Caki2 (cell line): Measurements from ENCODE around the gene ARL1. TPM values are rescaled to one million over a fixed set of nuclear protein-coding genes. Genes with fewer than 3 reads are reported as not detected.

Experiments used
- DNase-seq: peaks from one replicate; pipeline ENCODE4 v3.0.0-alpha.2; 2015; ENCODE audit warnings: low read depth
- in situ Hi-C: cut with HindIII; loops from 2 replicates; pipeline ENCODE4 v1.10.0; 2016; ENCODE audit warnings: low sequenced_read_pairs, low pct_unique_long_range_greater_than_20kb, mixed read lengths
- total RNA-seq: library from RNA; depleted of rRNA; stranded (reverse); fragments of >200 nt; shearing (Covaris generic); gene quantifications from 2 replicates; pipeline ENCODE4 v1.2.3, GENCODE V29; 2014; ENCODE audit warnings: low replicate concordance; rRNA removed

Gene ARL1
- total RNA-seq, 1 experiment from 2014 or later, result 107 TPM

GRCh38 chr12:101351682-101352081, 55.9 kb downstream of the ARL1 start:
- in situ Hi-C loops, result no loop called here
- DNase-seq, result no peak

DNA sequence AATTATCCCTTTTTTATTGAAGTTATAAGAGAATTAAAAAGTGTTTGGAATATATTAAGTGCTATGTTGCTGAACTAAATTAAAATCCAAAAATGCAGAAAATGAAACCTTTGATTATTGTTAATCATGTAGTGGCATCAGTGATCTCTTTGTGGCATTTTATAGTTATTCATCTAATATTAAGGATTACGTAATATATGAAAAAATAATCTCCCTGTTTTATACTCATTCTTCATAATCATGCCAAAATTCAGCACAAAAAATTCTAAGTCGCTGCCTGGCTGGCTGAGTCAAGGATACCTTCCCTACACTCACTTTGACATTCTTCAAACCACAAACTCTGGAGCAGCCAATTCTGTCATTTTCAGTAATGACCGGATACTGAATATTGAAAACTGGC, 63.7 kb downstream of the ARL1 start:
- in situ Hi-C loops, result no loop called here
- DNase-seq, result no peak

Other genes starting within 250 kb of the ARL1 start
- not detected in 2 replicates for gene SLC5A8, start 197.5 kb downstream of the ARL1 start, total RNA-seq
- gene UTP20, start 127.7 kb downstream of the ARL1 start, total RNA-seq, result 6.8 and 9.5 TPM in 2 replicates
- not detected in 2 replicates for gene SPIC, start 67.6 kb upstream of the ARL1 start, total RNA-seq
- 0.06 TPM in 1 of 2 replicates, not detected in the other for gene MYBPC1, start 187.2 kb upstream of the ARL1 start, total RNA-seq